HFF-Myc (cell line): ENCODE measurements around the gene ALPK3.

Experiments used
- DNase-seq: peaks from one replicate; pipeline ENCODE4 v3.0.0-alpha.2; 2011; ENCODE audit warnings: low read depth; ENCODE audit errors: extremely low read depth
- H3K4me3 ChIP-seq: replicated peaks from 2 replicates; pipeline ENCODE4 v1.5.1; 2011; ENCODE audit warnings: low read depth, mild to moderate bottlenecking, control low read depth, low read length
- TF ChIP-seq, protein P1 (sequence below): IDR thresholded peaks from 2 replicates; pipeline ENCODE4 v1.5.1; 2012; ENCODE audit warnings: mild to moderate bottlenecking, low read depth, low read length, control low read depth; ENCODE audit errors: missing control alignments

Gene ALPK3

GRCh38 chr15:84868037-84868880, 51.1 kb downstream of the ALPK3 start:
- TF ChIP-seq, protein P1, sequence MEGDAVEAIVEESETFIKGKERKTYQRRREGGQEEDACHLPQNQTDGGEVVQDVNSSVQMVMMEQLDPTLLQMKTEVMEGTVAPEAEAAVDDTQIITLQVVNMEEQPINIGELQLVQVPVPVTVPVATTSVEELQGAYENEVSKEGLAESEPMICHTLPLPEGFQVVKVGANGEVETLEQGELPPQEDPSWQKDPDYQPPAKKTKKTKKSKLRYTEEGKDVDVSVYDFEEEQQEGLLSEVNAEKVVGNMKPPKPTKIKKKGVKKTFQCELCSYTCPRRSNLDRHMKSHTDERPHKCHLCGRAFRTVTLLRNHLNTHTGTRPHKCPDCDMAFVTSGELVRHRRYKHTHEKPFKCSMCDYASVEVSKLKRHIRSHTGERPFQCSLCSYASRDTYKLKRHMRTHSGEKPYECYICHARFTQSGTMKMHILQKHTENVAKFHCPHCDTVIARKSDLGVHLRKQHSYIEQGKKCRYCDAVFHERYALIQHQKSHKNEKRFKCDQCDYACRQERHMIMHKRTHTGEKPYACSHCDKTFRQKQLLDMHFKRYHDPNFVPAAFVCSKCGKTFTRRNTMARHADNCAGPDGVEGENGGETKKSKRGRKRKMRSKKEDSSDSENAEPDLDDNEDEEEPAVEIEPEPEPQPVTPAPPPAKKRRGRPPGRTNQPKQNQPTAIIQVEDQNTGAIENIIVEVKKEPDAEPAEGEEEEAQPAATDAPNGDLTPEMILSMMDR: no peak
- H3K4me3 ChIP-seq: no peak overlapping the region
- DNase-seq: no peak

DNA sequence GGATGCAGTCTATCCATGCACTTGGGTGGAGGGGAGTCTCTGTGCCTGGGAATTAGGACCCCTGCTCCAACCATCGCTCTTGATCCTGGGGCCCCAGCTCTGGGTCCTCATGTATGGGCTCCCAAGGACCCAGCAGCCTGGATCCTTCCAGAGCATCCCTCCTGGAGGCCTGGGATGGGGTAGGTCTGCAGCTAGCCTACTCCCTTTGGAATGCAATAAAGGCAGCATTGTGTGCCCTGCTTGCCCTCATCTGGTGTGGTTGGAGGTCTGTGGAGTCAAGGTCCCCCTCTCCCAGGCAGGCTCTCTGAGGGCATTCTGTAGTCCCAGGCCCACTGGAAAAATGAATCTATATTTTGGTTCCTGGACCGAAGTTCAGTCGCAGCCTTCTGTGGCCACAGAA, 52.4 kb downstream of the ALPK3 start:
- TF ChIP-seq, protein P1: no peak
- no peak overlapping the region for H3K4me3 ChIP-seq
- no peak for DNase-seq

GRCh38 chr15:84871428-84871985, 54.4 kb downstream of the ALPK3 start:
- TF ChIP-seq, protein P1: no peak
- no peak for DNase-seq
- no peak overlapping the region for H3K4me3 ChIP-seq

DNA sequence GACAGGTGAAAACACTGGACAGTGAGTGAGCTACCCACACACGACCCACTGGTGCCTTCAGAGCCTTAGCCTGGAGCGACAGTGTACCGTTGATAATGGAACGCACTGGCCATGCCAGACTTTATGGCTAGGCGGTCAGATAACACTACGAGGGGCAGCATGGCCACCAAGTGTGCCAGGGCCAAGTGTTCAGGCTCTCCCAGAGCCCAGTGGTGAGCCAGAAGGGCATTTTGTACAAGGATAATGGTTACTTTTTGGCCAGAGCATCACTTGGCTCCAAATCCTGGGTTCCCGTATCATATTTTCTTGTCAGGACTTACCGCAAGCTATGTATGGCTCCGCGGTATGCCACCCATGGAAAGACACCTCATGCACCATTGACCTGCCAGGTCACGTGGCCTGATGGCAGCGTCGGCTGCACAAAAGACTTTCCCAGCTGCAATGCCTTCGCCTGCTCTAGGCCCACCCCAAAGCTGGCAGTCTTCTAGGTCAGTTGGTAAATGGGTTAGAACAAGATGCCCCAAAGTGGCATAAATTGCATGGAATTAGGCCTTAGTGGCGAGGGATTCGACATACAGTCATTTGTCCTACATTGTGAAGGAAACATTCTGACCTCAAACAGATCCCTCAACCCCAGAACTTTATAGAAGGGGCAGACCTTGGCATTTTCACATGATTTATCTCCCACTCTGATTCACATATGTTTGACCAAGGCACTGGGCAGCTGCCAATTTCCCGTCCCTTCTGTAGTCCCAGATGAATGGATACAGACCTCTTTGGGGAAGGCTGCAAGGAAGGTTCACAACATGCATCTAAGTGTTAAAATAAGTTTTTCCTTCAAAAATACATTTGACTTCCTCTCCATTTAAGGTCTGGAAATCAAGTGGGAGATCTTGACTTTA, 55.1 kb downstream of the ALPK3 start:
- TF ChIP-seq, protein P1: no peak
- no peak for DNase-seq
- H3K4me3 ChIP-seq: no peak overlapping the region

DNA sequence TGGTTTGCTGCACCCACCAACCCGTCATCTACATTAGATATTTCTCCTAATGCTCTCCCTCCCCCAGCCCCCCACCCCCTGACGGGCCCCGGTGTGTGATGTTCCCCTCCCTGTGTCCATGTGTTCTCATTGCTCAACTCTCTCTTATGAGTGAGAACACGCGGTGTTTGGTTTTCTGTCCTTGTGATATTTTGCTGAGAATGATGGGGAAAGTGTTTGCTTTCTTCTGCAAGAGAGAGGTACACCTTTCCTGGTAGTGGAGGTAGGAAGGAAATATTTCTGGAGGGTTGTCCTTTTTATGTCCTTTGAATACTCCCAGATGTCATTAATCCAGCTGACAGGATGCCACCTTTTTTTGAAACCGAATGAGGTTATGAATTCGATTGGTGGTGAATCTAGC, 56.8 kb downstream of the ALPK3 start:
- TF ChIP-seq, protein P1: no peak
- H3K4me3 ChIP-seq: no peak overlapping the region
- no peak for DNase-seq

DNA sequence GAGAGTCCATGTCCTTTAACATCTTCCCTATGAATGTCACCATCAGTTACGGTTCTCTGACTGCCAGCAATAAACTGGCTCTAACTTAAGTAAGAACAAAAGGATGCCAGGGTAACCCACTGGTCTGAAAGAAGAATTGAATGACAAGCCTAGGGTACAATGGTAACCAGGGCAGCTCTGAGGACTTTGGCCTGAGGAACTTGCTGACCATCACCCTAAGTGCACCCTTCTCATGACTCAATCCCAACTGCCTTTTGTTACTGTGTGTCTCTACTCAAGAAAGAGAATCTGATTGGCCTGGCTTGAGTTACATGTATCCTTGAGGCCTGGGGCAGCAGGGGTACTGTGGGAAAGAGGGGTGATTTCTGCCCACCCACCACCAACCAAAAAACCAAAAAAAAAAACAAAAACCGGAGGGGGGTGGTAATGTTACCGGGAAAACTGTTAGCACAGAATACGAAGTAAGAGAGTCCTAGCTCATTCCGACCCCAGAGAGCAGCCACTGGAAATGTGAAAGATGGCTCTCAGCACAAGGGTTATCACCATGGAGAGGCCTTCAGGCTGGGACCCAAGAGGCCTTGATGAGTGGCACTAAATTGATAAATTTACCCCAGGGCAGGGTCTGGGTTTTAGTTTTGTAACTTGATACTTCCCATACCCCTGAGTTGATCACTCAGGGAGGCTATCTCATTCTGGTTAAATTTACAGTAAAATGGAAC, 58.0 kb downstream of the ALPK3 start:
- TF ChIP-seq, protein P1: no peak
- H3K4me3 ChIP-seq: no peak overlapping the region
- DNase-seq: no peak
